PC-9 (cell line): Measurements from ENCODE around the gene OR8B8.

Experiments used
- CTCF ChIP-seq: fragments of 200-600 bp; sonication (generic); conservative IDR thresholded peaks from 2 replicates; pipeline ENCODE4 v1.6.1; 2017; ENCODE audit warnings: mixed run types, antibody characterized with exemption, mild to moderate bottlenecking, moderate library complexity
- EZH2 ChIP-seq: fragments of 200-600 bp; sonication (generic); IDR thresholded peaks from 2 replicates; pipeline ENCODE4 v1.8.0; 2017; ENCODE audit warnings: antibody characterized with exemption, low read depth

- no peak for TF ChIP-seq CTCF
- no peak for TF ChIP-seq EZH2
Measured at GRCh38 chr11:124434699-124435098, 10.8 kb downstream of the OR8B8 start.
